ENCODE results near the gene FUT7.

Gene FUT7

DNA sequence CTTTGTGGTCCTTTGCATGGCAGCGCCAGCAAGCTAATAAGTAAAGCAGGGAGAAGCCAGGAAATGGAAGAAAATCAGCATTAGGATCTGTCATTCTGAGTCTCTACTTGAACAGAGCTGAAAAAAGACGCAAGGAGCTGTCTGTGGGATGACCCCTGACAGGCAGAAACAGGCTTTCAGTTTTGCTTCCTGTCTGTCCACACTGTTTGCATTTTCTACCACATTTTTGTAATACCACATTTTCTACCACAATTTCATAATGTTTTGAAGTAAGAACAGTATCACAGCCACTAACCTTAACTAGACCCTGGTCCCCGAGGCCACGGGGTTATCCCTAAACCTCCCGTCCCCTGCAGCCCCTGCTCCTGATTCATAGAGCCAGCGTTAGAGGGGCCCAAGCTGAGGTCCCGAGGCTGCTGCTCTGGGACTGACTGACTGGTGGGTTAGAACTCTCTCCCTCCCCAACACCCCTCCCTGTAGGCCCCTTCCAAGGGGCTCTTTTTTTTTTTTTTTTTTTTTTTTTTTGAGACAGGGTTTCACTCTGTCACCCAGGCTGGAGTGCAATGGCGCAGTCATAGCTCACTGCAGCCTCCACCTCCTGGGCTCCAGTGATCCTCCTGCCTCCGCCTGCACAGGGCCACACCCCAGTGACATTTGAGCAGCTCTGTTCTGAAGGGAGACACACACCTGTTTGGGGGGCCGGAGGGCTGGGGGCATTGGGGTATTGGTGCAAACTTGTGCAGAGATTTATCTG, 31.5 kb downstream of the FUT7 start:
- no peaks in the 10 kb centered on the region for H3K36me3 ChIP-seq (ENCODE audit: insufficient read depth, low read length)
- DNase-seq (ENCODE audit: low read depth, low spot score), result no peak
- TF ChIP-seq FOXP2 (optimal IDR thresholded peaks at IDR 0.05; ENCODE audit: control extremely low read depth, extremely low read length, insufficient read depth) (no peak), EZH2 (IDR thresholded peaks at IDR 0.05) (no peak), POLR2AphosphoS5 (IDR thresholded peaks at IDR 0.05; ENCODE audit: borderline replicate concordance, low read depth, low read length) (no peak)
- no peak overlapping the region for H3K27ac ChIP-seq
- H3K9ac ChIP-seq (ENCODE audit: insufficient read length), result no peak overlapping the region
- H3K9me3 ChIP-seq (ENCODE audit: low read depth, low read length), result no peaks in the 10 kb centered on the region
- no peak overlapping the region for H3K4me3 ChIP-seq

DNA sequence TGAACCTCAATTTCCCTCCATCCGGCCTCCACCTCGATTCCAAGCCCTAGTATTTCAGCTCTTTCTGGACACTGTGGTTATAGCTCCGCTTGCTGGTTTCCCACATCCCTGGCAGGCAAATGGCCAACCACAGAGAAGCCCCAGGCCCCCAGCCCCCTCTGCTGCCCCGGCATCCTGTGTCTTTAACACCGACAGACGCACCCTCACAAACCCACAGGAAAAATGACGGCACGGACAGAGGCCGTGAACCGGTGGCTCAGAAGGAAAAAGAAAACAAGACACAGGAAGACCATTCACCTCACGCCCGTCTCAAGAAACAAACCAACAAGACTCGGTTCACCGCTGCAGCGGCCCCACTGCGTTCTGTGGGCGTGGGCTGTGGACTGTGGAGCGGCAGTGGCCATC, 34.1 kb downstream of the FUT7 start:
- H3K27ac ChIP-seq, result no peak overlapping the region
- H3K9ac ChIP-seq (ENCODE audit: insufficient read length), result no peak overlapping the region
- no peak overlapping the region for H3K4me3 ChIP-seq
- peaks cover 5% of the 10 kb centered on the region; the same call in 1 of the 2 replicates for H3K36me3 ChIP-seq (ENCODE audit: insufficient read depth, low read length)
- no peak for TF ChIP-seq EZH2 (IDR thresholded peaks at IDR 0.05)
- no peak for TF ChIP-seq POLR2AphosphoS5 (IDR thresholded peaks at IDR 0.05; ENCODE audit: borderline replicate concordance, low read depth, low read length)
- TF ChIP-seq FOXP2 (optimal IDR thresholded peaks at IDR 0.05; ENCODE audit: control extremely low read depth, extremely low read length, insufficient read depth), result no peak
- DNase-seq (ENCODE audit: low read depth, low spot score), result no peak
- no peaks in the 10 kb centered on the region for H3K9me3 ChIP-seq (ENCODE audit: low read depth, low read length)

DNA sequence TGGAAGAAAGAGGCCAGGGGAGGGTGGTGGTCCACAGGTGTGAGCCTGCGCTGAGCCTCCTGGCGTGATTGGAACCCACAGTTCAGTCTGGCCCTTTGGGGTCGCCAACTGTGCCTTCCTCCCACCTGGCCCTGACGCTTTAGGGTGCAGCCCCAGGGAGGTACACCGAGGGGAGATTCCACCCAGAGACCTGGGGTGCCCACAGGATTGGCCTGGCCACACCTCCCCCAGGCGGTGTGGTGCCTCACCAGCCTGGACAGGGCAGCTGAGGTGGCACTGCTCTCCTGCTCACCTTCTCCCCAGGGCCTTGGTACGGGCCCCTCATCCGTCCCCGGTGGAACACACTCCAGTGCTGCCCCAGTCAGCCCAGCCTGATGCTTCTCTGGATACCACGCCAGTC, 34.5 kb downstream of the FUT7 start:
- H3K9ac ChIP-seq (ENCODE audit: insufficient read length), result no peak overlapping the region
- TF ChIP-seq FOXP2 (optimal IDR thresholded peaks at IDR 0.05; ENCODE audit: control extremely low read depth, extremely low read length, insufficient read depth), result no peak
- TF ChIP-seq EZH2 (IDR thresholded peaks at IDR 0.05), result no peak
- no peak for TF ChIP-seq POLR2AphosphoS5 (IDR thresholded peaks at IDR 0.05; ENCODE audit: borderline replicate concordance, low read depth, low read length)
- no peak for DNase-seq (ENCODE audit: low read depth, low spot score)
- H3K36me3 ChIP-seq (ENCODE audit: insufficient read depth, low read length), result peaks cover 5% of the 10 kb centered on the region; the same call in 1 of the 2 replicates
- H3K27ac ChIP-seq, result no peak overlapping the region
- H3K9me3 ChIP-seq (ENCODE audit: low read depth, low read length), result no peaks in the 10 kb centered on the region
- no peak overlapping the region for H3K4me3 ChIP-seq

DNA sequence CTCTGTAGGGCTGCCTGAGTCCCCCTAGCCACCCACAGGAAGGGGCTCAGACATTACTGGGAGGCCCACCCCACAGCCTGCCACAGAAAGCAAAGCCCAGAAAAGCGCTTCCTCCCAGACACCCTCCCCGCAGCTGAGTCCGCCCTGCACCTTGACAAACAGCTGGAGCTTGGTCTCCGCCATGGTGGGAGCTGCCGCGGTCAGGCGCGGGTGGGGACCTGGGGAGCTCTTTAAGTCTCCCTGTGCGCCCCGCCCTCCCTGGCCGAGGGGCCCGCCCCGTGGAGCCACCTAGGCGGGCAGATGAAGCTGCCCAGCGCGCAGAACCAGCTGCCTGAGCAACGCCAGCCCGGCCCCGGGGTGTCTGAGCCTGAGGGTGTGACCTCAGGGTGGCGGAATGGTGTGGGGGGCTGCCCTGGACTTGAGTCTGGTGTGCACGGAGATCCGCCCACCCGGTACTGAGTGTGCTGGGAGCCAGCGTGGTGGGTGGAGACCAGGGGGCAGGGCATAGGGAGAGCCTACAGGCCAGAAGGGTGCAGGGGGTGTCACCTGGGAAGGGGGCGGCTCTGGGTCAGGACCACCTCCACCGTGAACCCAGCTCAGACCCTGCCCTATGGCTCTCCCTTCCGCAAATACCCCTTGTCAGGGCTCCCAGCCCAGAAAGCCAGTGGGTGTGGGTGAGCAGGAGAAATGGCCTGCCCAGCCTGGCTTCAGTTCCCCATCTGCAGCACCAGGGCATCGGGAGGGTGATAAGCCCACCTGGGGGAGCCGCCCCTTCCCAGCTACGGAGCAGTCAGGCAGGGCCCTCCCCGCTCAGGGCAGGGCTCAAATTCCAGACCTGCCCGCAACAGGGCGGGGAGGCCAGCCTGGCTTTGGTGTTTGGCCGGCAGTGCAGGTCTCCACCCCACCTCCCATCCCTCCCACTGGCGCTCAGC, 35.3 kb downstream of the FUT7 start, which contains the start of gene CLIC3:
CLIC3 (minus strand) TSS at position 208 of the 932 bp plus-strand sequence; CDS start at position 183, 25 bp downstream.
- no peak within 1 kb of the TSS for H3K27ac ChIP-seq
- peaks cover 5% of the 10 kb centered on the region; the same call in 1 of the 2 replicates for H3K36me3 ChIP-seq (ENCODE audit: insufficient read depth, low read length)
- DNase-seq (ENCODE audit: low read depth, low spot score), result no peak
- no peak for TF ChIP-seq EZH2 (IDR thresholded peaks at IDR 0.05)
- no peak for TF ChIP-seq FOXP2 (optimal IDR thresholded peaks at IDR 0.05; ENCODE audit: control extremely low read depth, extremely low read length, insufficient read depth)
- TF ChIP-seq POLR2AphosphoS5 (IDR thresholded peaks at IDR 0.05; ENCODE audit: borderline replicate concordance, low read depth, low read length), result no peak
- H3K9me3 ChIP-seq (ENCODE audit: low read depth, low read length), result no peaks in the 10 kb centered on the region
- H3K4me3 ChIP-seq, result no peak within 1 kb of the TSS
- H3K9ac ChIP-seq (ENCODE audit: insufficient read length), result peak within 1 kb of the TSS; percentile 59

DNA sequence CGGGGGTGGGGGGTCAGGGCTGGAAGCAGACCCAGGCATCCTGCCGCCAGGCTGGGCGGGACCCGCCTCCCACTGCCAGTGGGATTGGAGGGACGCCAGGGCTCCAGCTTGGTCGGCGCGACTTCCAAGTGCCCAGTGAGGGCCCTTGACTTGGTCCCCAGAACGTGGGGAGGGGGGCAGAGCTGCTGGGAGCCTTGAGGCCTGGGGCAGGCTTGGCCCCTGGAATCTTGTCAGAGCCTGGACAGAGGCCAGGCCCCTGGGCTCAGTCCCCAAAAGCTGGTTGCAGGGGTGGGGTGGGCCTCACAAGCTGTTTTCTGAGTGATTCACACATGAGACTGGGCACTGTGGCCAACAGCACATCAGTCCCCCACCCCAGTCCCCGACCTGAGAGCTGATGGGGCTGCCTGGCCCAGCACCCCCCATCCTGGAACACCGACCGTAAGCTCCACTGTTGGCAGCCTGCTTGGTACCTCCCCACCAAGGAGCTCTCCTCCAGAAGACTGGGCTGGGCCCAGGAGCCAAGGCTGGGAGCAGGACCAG, 36.0 kb downstream of the FUT7 start:
- Histone ChIP-seq H3K9ac (ENCODE audit: insufficient read length) (peak overlapping the region; percentile 59), H3K9me3 (ENCODE audit: low read depth, low read length) (no peaks in the 10 kb centered on the region)
- TF ChIP-seq EZH2 (IDR thresholded peaks at IDR 0.05), result no peak
- TF ChIP-seq POLR2AphosphoS5 (IDR thresholded peaks at IDR 0.05; ENCODE audit: borderline replicate concordance, low read depth, low read length), result no peak
- TF ChIP-seq FOXP2 (optimal IDR thresholded peaks at IDR 0.05; ENCODE audit: control extremely low read depth, extremely low read length, insufficient read depth), result no peak

DNA sequence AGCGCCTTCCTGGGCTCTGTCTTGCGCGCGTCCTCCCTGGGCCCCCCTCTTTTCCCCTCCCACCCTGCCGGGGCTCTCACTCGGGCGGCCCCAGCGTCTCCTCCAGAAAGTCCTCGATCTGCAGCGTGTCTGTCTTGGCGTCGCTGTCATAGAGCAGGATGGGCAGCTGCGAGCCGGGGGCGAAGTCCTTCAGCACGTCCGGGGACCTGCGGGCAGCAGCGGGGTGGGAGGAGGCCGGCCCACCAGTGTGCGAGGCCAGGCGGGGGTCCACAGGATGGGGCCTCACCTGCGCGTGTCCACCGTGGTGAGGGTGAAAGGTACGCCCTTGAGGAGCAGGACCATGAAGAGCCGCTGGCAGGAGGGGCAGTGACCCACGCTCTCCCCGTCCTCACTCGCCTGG, 36.5 kb downstream of the FUT7 start:
- Histone ChIP-seq H3K36me3 (ENCODE audit: insufficient read depth, low read length) (peaks cover 5% of the 10 kb centered on the region; the same call in 1 of the 2 replicates), H3K9me3 (ENCODE audit: low read depth, low read length) (no peaks in the 10 kb centered on the region), H3K27ac (no peak overlapping the region), H3K9ac (ENCODE audit: insufficient read length) (no peak overlapping the region), H3K4me3 (no peak overlapping the region)
- DNase-seq (ENCODE audit: low read depth, low spot score), result no peak
- no peak for TF ChIP-seq EZH2 (IDR thresholded peaks at IDR 0.05)
- TF ChIP-seq FOXP2 (optimal IDR thresholded peaks at IDR 0.05; ENCODE audit: control extremely low read depth, extremely low read length, insufficient read depth), result no peak
- no peak; the same call in 1 of the 2 replicates for TF ChIP-seq POLR2AphosphoS5 (IDR thresholded peaks at IDR 0.05; ENCODE audit: borderline replicate concordance, low read depth, low read length)

More for the DNA sequence above, 36.0 kb downstream of the FUT7 start:
- Histone ChIP-seq H3K36me3 (ENCODE audit: insufficient read depth, low read length) (peaks cover 5% of the 10 kb centered on the region; the same call in 1 of the 2 replicates), H3K4me3 (no peak overlapping the region), H3K27ac (no peak overlapping the region)
- no peak for DNase-seq (ENCODE audit: low read depth, low spot score)

DNA sequence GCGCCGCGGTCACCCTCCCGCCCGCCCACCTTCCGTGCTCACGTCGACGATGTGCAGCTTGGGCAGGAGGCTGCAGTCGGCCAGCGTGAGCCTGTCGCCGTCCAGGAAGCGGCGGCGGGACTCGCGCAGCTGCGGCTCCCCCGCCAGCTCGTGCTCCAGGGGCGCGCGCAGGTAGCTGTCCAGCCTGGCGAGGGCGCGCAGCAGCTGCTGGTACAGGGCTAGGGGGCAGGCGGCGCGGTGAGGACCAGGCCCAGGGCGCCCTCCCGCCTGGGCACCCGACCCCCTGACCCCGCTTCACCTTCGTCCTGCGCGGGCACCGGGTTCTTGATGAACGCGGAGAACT, 37.0 kb downstream of the FUT7 start:
- TF ChIP-seq POLR2AphosphoS5 (IDR thresholded peaks at IDR 0.05; ENCODE audit: borderline replicate concordance, low read depth, low read length) (no peak; the same call in 1 of the 2 replicates), EZH2 (IDR thresholded peaks at IDR 0.05) (no peak), FOXP2 (optimal IDR thresholded peaks at IDR 0.05; ENCODE audit: control extremely low read depth, extremely low read length, insufficient read depth) (no peak)
- DNase-seq (ENCODE audit: low read depth, low spot score), result no peak
- Histone ChIP-seq H3K27ac (no peak overlapping the region), H3K36me3 (ENCODE audit: insufficient read depth, low read length) (peaks cover 5% of the 10 kb centered on the region; the same call in 1 of the 2 replicates), H3K9ac (ENCODE audit: insufficient read length) (no peak overlapping the region), H3K4me3 (no peak overlapping the region), H3K9me3 (ENCODE audit: low read depth, low read length) (no peaks in the 10 kb centered on the region)
